Lower lobe of right lung (tissue), 2 donors: ENCODE data around the gene TMEM229A. TPM values are rescaled to one million over a fixed set of nuclear protein-coding genes. Genes with fewer than 3 reads are reported as not detected.

Experiments used
- ATAC-seq, 2 donors: fragments of 200-7000 bp; cut with Tn5 transposase; one replicate each; pipeline ENCODE4 v1.9.1; 2020 to 2022; ENCODE audit warnings: mild to moderate bottlenecking in 2 of 2, moderate library complexity in 2 of 2
- DNase-seq: peaks from one replicate; pipeline ENCODE4 v3.0.0-alpha.2; 2020
- H3K27ac ChIP-seq: fragments of 200-600 bp; one replicate; pipeline ENCODE4 v1.8.0; 2022
- H3K27me3 ChIP-seq: fragments of 200-600 bp; one replicate; pipeline ENCODE4 v1.8.0; 2022; ENCODE audit warnings: low read depth
- H3K36me3 ChIP-seq: fragments of 200-600 bp; one replicate; pipeline ENCODE4 v1.8.0; 2022; ENCODE audit warnings: mild to moderate bottlenecking
- H3K4me1 ChIP-seq: fragments of 200-600 bp; one replicate; pipeline ENCODE4 v1.8.0; 2022
- H3K4me3 ChIP-seq: fragments of 200-600 bp; one replicate; pipeline ENCODE4 v1.8.0; 2022; ENCODE audit warnings: mild to moderate bottlenecking
- H3K9me3 ChIP-seq: fragments of 200-600 bp; one replicate; pipeline ENCODE4 v1.8.0; 2022
- intact Hi-C: fragments of 100-400 bp; cut with DNase I; formaldehyde crosslinking; loops from one replicate; pipeline ENCODE4 v1.11.0; 2022
- total RNA-seq: library from RNA; stranded (reverse); fragmentation: NEBNext Ultra II Directional; extraction: Animal tissue kit (Norgen Biotek cat#: 25700); gene quantifications from one replicate; pipeline ENCODE4 v1.2.1, GENCODE V29; 2021
- TF ChIP-seq, protein P1 (sequence below): fragments of 200-600 bp; IDR thresholded peaks from one replicate; pipeline ENCODE4 v1.8.0; 2022; ENCODE audit warnings: antibody characterized with exemption, mild to moderate bottlenecking
- donor health status: DM: no; HTN: yes; CAD: no; lungs with severe emphysema.

Gene TMEM229A
- total RNA-seq, 1 donor from 2014 or later, result not detected

DNA sequence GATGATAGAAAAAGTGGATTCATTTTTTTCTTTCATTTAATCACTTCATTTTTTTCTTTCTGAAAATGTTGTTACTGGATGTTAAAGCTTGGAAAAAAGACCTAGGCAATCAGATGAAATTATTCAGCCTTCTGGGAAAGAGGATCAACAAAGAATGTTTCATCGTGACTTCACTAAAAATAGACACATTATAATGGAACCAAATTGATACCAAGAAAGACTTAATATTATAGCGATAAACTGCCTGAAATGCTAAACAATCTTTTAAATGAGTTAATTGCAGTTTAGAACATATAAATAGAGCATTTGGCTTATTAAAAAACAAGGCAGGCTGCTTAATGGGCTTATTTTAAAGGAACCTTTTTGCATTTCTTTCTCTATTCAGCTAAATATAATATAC, 25.6 kb upstream of the TMEM229A start:
- Histone ChIP-seq H3K27ac (no peak overlapping the region), H3K36me3 (no peaks in the 10 kb centered on the region), H3K27me3 (no peaks in the 10 kb centered on the region), H3K4me1 (no peaks in the 10 kb centered on the region), H3K9me3 (no peaks in the 10 kb centered on the region), H3K4me3 (no peak overlapping the region)
- ATAC-seq (no peak), DNase-seq (no peak)
- TF ChIP-seq, protein P1, sequence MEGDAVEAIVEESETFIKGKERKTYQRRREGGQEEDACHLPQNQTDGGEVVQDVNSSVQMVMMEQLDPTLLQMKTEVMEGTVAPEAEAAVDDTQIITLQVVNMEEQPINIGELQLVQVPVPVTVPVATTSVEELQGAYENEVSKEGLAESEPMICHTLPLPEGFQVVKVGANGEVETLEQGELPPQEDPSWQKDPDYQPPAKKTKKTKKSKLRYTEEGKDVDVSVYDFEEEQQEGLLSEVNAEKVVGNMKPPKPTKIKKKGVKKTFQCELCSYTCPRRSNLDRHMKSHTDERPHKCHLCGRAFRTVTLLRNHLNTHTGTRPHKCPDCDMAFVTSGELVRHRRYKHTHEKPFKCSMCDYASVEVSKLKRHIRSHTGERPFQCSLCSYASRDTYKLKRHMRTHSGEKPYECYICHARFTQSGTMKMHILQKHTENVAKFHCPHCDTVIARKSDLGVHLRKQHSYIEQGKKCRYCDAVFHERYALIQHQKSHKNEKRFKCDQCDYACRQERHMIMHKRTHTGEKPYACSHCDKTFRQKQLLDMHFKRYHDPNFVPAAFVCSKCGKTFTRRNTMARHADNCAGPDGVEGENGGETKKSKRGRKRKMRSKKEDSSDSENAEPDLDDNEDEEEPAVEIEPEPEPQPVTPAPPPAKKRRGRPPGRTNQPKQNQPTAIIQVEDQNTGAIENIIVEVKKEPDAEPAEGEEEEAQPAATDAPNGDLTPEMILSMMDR, result no peak
- intact Hi-C loops, result no loop called here

DNA sequence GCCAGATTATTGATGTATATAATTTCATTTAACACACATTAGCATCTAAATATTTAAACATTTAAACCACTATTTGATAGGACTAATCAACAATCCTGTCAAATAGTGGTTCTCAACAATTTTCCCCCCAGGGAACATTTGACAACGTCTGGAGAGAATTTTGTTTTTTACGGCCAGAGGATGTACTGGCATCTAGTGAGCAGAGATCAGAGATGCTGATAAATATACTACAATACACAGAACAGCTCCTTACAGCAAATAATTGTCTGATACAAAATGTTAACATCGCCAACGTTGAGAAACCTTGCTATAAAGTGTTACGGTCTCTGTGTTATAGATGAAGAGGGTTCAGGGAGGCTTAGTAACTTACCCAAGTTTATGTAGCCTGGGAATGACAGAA, 25.0 kb upstream of the TMEM229A start:
- Histone ChIP-seq H3K27me3 (no peaks in the 10 kb centered on the region), H3K9me3 (no peaks in the 10 kb centered on the region), H3K36me3 (no peaks in the 10 kb centered on the region), H3K4me1 (no peaks in the 10 kb centered on the region), H3K4me3 (no peak overlapping the region), H3K27ac (no peak overlapping the region)
- intact Hi-C loops, result no loop called here
- TF ChIP-seq, protein P1, result no peak
- no peak for ATAC-seq
- DNase-seq, result no peak

DNA sequence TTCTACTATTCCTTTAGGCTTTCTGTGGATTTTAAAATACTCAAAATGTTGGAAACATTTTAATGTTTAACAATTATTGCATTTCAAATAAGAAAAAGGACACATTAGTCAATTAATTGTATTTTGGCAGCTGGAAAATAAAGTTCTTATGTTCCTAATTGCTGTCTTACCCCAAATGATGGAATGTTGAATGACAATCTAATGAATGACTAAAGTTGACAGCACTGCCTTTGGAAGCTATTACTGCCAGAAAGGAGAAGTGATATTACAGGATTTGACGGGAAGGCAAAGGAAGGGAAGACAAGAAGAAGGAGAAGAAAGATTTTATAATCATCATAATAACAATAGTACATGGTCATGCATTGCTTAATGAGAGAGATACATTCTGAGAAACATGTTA, 23.4 kb upstream of the TMEM229A start:
- ATAC-seq (no peak), DNase-seq (no peak)
- H3K27ac ChIP-seq, result no peak overlapping the region
- TF ChIP-seq, protein P1, result no peak
- no peak overlapping the region for H3K4me3 ChIP-seq
- H3K4me1 ChIP-seq, result no peaks in the 10 kb centered on the region
- H3K27me3 ChIP-seq, result no peaks in the 10 kb centered on the region
- intact Hi-C loops, result no loop called here
- no peaks in the 10 kb centered on the region for H3K36me3 ChIP-seq
- no peaks in the 10 kb centered on the region for H3K9me3 ChIP-seq

DNA sequence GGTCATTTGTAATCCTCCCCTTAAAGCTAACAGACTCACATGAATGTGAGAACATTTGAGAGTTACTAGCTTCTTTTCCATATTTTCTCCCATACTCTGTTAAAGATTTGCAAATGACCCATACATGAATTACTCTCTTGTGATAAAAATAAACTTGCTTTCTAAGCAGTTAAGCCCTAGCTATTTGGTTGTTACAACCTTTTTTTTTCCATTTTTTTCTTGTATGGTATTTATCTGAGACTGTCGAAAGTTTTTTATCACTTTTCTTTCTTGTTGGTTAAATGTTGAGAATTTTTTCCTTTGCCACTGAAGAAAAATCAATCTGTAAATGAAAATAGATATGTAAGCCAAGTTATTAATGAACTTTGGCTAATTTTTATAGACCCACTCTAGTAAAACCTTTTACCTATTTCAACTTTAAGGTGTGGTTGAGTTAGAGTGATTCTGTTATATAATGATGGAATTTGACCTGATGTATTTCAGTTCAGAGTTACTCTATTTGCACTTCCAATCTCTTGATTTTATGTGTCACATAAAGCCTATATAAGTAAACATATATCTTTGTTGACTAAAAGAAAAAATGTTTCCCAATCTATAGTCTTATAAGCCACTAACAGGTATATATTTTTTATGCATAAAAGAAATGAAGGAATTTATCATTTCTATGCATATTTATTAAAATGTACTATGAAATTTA, 19.0 kb upstream of the TMEM229A start:
- TF ChIP-seq, protein P1, result no peak
- no peaks in the 10 kb centered on the region for H3K36me3 ChIP-seq
- ATAC-seq (no peak), DNase-seq (no peak)
- H3K27me3 ChIP-seq, result no peaks in the 10 kb centered on the region
- H3K4me1 ChIP-seq, result no peaks in the 10 kb centered on the region
- no peaks in the 10 kb centered on the region for H3K9me3 ChIP-seq
- no peak overlapping the region for H3K4me3 ChIP-seq
- intact Hi-C loops, result no loop called here
- no peak overlapping the region for H3K27ac ChIP-seq

DNA sequence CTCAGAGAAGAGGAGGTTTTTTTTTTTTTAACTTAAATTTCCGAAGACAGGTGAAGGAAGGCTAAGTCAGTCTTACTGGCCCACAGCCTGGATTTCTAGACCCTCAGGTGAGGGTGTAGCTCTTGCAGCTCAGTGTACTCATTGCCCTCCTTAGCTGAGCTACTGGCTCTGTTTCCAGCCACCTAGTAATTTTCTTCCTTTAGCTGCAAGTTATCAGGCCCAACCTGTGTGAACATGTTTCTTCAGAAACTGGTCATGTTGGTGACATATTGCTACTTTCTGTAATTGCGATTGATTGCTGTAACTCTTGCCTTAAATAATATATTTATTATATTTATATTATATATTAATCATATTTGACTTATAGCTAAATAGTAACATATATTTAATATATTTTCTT, 10.0 kb upstream of the TMEM229A start:
- no peak for DNase-seq
- TF ChIP-seq, protein P1, result no peak
- no peaks in the 10 kb centered on the region for H3K9me3 ChIP-seq
- H3K27ac ChIP-seq, result no peak overlapping the region
- ATAC-seq, result no peak
- H3K27me3 ChIP-seq, result no peaks in the 10 kb centered on the region
- intact Hi-C loops, result no loop called here
- no peak overlapping the region for H3K4me3 ChIP-seq
- no peaks in the 10 kb centered on the region for H3K4me1 ChIP-seq
- H3K36me3 ChIP-seq, result no peaks in the 10 kb centered on the region
